GM18502 (cell line): ENCODE measurements around the gene INTS6.
A peak's percentile ranks its signal among the peaks of the same experiment; 100 is the strongest.

Source experiments
- ATAC-seq: cut with Tn5 transposase; IDR thresholded peaks from one replicate; pipeline ENCODE4 v1.9.1; 2021; ENCODE audit warnings: mild to moderate bottlenecking; ENCODE audit not compliant: unreplicated experiment, poor library complexity

Gene INTS6

GRCh38 chr13:51355217-51355616 lies 97.6 kb downstream of the INTS6 start:
- no peak for ATAC-seq

GRCh38 chr13:51349016-51349415 lies 103.8 kb downstream of the INTS6 start:
- no peak for ATAC-seq

GRCh38 chr13:51348069-51348967 lies 104.5 kb downstream of the INTS6 start:
- no peak for ATAC-seq

- no peak for ATAC-seq
Measured at GRCh38 chr13:51347099-51347498, 105.7 kb downstream of the INTS6 start.

GRCh38 chr13:51346397-51346796 lies 106.4 kb downstream of the INTS6 start:
- no peak for ATAC-seq

GRCh38 chr13:51343475-51343874 lies 109.4 kb downstream of the INTS6 start:
- ATAC-seq, result no peak

- ATAC-seq, result no peak
Measured at GRCh38 chr13:51342706-51343105, 110.1 kb downstream of the INTS6 start.

- ATAC-seq, result no peak
Measured at GRCh38 chr13:51341791-51342190, 111.0 kb downstream of the INTS6 start.

- ATAC-seq, result no peak
Measured at GRCh38 chr13:51341232-51341631, 111.6 kb downstream of the INTS6 start.

GRCh38 chr13:51339952-51340732 lies 112.7 kb downstream of the INTS6 start:
- ATAC-seq, result no peak

- ATAC-seq, result no peak
Measured at GRCh38 chr13:51339354-51339753, 113.5 kb downstream of the INTS6 start, which contains the start of gene SERPINE3. SERPINE3 (plus strand) TSS chr13:51339691; CDS start chr13:51341092, 1,401 bp downstream.

- no peak for ATAC-seq
Measured at GRCh38 chr13:51336746-51337145, 116.1 kb downstream of the INTS6 start.

GRCh38 chr13:51333826-51334225 lies 119.0 kb downstream of the INTS6 start:
- ATAC-seq, result no peak

- ATAC-seq, result no peak
Measured at GRCh38 chr13:51333421-51333820, 119.4 kb downstream of the INTS6 start.

- ATAC-seq, result no peak
Measured at GRCh38 chr13:51332566-51333361, 120.1 kb downstream of the INTS6 start.

GRCh38 chr13:51331354-51331861 lies 121.4 kb downstream of the INTS6 start:
- peak; percentile 57 for ATAC-seq

- peak; percentile 55 for ATAC-seq
Measured at GRCh38 chr13:51330791-51331190, 122.0 kb downstream of the INTS6 start.

- no peak for ATAC-seq
Measured at GRCh38 chr13:51329606-51330005, 123.2 kb downstream of the INTS6 start.

- no peak for ATAC-seq
Measured at GRCh38 chr13:51328488-51328887, 124.3 kb downstream of the INTS6 start.

- no peak for ATAC-seq
Measured at GRCh38 chr13:51327961-51328360, 124.9 kb downstream of the INTS6 start.
